HG03039 (cell line): ENCODE results near the gene ERAP2.

Experiments
- ATAC-seq: cut with Tn5 transposase; IDR thresholded peaks from one replicate; pipeline ENCODE4 v1.9.1; 2021; ENCODE audit warnings: mild to moderate bottlenecking, moderate library complexity; ENCODE audit not compliant: unreplicated experiment

Gene ERAP2

GRCh38 chr5:96961053-96961452 lies 84.8 kb downstream of the ERAP2 start:
- peak; percentile 37 for ATAC-seq

DNA sequence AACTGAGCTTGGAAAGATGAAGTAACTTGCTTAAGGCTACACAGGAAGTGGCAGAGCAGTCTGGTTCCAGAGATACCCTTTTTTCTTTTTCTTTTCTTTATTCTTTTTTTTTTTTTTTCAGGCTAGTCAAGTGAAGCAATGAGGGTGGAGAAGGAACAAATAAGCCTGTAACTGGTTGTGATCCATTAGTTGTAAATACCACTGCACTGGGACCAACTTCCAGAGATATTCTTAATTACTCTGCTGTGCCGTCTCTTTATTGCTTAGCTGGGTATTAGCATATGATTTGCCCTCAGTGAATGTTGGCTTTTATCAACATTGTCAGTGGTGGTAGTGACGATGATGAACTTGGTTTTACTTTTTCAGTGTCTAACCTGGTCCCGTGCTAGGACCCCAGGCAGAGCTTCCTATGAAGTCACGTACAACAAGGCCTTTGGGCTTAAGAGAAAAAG lies 86.3 kb downstream of the ERAP2 start:
- no peak for ATAC-seq

GRCh38 chr5:96963267-96963666 lies 87.0 kb downstream of the ERAP2 start:
- ATAC-seq = no peak

DNA sequence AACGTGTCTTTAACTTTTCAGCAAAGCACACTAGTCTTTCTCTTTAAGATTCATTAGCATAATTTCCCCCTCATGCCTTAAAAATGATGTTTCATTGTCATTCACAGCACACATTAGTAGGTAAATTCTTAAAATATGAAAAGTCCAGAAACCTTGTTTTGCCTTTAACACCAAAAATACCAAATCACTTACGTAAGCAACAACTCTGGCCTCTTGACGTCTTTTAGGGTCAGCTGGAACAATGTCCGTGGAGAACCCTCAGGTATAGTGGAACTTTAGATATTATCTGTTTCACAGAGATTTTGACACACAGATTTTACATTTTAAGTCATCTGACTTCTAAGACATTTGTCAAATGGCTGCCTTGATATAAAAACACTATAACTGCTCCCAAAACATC lies 90.5 kb downstream of the ERAP2 start:
- no peak for ATAC-seq

GRCh38 chr5:96967400-96967799 lies 91.1 kb downstream of the ERAP2 start:
- ATAC-seq = no peak

- ATAC-seq = no peak
Measured at GRCh38 chr5:96968074-96968473, 91.8 kb downstream of the ERAP2 start.

DNA sequence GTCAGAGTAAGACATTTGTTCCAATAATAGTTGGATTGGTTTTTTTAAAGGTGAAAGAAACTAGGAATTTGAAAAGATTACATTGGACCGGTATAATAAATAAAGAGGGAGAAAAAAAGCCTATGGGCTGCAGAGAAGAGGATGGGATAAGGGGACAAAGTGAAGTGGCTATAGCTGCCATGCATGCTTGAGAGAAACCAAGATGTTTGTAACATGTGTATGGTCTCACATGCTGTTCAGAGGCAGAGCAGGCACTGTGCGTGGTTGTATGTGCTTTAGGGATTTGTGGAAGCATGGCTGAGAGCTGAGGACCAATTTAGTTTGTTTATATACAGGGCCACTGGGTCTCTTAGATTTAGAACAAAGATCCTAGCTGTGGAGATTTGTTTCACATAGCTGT lies 92.3 kb downstream of the ERAP2 start:
- ATAC-seq = no peak
